Astrocyte of the cerebellum (primary cell): ENCODE measurements around the gene MCTP2.

Experiments
- DNase-seq: peaks from one replicate; pipeline ENCODE4 v3.0.0-alpha.2; 2011; ENCODE audit warnings: low read depth
- H3K4me3 ChIP-seq: 2 replicates; pipeline ENCODE4 v1.5.1; 2011; ENCODE audit warnings: mild to moderate bottlenecking, low read depth, low read length, moderate library complexity
- in situ Hi-C: cut with HindIII; loops from 2 replicates; pipeline ENCODE4 v1.10.0; 2017; ENCODE audit warnings: low sequenced_read_pairs
- TF ChIP-seq, protein P1 (sequence below): IDR thresholded peaks from 2 replicates; pipeline ENCODE4 v1.5.1; 2012; ENCODE audit warnings: low read length, low read depth, moderate library complexity, mild to moderate bottlenecking; ENCODE audit errors: missing control alignments

MCTP2 gene

GRCh38 chr15:94432279-94432678 lies 200.9 kb downstream of the MCTP2 start:
- DNase-seq = no peak
- in situ Hi-C loops = no loop called here
- no peak overlapping the region for H3K4me3 ChIP-seq
- TF ChIP-seq, protein P1, sequence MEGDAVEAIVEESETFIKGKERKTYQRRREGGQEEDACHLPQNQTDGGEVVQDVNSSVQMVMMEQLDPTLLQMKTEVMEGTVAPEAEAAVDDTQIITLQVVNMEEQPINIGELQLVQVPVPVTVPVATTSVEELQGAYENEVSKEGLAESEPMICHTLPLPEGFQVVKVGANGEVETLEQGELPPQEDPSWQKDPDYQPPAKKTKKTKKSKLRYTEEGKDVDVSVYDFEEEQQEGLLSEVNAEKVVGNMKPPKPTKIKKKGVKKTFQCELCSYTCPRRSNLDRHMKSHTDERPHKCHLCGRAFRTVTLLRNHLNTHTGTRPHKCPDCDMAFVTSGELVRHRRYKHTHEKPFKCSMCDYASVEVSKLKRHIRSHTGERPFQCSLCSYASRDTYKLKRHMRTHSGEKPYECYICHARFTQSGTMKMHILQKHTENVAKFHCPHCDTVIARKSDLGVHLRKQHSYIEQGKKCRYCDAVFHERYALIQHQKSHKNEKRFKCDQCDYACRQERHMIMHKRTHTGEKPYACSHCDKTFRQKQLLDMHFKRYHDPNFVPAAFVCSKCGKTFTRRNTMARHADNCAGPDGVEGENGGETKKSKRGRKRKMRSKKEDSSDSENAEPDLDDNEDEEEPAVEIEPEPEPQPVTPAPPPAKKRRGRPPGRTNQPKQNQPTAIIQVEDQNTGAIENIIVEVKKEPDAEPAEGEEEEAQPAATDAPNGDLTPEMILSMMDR = no peak

DNA sequence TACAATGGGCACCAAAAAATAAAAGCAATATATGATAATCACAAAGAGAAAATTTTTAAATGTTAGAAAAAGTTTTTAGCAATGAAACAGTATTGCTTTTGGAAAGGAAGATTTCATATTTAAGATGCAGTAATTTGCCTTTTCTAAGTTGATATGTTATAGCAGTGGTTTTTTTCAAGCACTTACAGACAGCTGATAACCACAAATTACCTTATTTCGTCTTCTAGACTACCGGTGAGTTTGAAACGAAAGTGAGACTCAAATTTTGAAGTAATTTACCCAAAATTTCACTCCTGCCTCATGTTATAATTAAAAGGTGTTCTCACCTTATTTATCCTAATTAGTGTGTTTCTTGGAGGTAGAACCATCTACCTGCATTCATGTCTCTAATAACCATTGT lies 207.8 kb downstream of the MCTP2 start:
- in situ Hi-C loops = no loop called here
- no peak for DNase-seq
- TF ChIP-seq, protein P1 = no peak
- no peak overlapping the region for H3K4me3 ChIP-seq

- DNase-seq = no peak
- no peak overlapping the region for H3K4me3 ChIP-seq
- in situ Hi-C loops = no loop called here
- TF ChIP-seq, protein P1 = no peak
Measured at GRCh38 chr15:94441760-94442159, 210.4 kb downstream of the MCTP2 start.

DNA sequence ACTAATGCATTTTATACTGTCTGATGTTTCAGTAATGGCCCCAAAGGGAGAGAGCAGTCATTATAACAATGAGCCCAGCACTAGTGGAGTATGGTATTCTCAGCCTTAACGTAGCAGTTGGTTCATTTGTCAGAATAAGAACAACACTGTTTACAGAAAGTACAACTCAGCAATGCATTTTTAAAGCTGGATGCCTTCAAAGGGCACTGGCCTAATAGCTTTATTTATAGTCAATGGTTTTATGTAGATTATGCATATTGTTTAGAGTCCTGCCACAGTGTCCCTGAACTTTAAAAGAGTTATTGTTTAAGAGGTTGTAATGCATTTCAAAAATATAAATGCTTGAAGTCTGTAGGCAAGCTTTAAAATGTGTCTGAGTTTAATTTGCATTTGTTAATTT lies 211.1 kb downstream of the MCTP2 start:
- DNase-seq = no peak
- no peak overlapping the region for H3K4me3 ChIP-seq
- in situ Hi-C loops = no loop called here
- TF ChIP-seq, protein P1 = no peak

- H3K4me3 ChIP-seq = no peak overlapping the region
- DNase-seq = no peak
- TF ChIP-seq, protein P1 = no peak
- in situ Hi-C loops = no loop called here
Measured at GRCh38 chr15:94443186-94443585, 211.8 kb downstream of the MCTP2 start.

DNA sequence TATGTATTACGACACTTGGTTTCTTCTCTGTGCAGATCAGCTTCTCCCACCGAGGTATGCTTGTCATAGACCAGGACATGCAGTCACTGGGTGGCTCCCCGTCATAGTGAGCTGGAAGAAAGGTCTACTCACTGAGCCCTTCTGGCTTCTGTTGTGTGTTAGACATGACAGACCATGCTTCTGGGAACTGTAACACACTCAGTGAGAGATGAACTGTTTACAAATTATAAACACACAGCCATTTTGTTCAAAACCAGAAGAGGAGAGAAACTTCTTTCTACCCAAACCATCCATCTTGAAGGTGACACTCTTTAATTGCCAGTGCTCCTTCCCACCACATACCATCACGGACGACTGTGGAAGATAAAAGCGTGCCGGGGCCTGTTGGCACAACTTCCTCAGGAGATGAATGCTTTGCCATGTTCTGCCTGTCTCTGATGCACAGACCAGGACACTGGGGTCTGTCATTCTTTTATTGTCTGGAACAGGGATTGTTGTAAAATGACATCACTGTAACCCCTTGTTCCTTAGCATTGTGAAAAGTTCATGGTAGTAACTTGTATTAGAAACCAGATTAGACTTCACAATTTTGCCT lies 214.3 kb downstream of the MCTP2 start:
- TF ChIP-seq, protein P1 = no peak
- no peak overlapping the region for H3K4me3 ChIP-seq
- no peak for DNase-seq
- in situ Hi-C loops = no loop called here
